ENCODE data around the gene ARRB1.

- no peak for TF ChIP-seq FOXC1 (CRISPR knock-in tag; IDR thresholded peaks at IDR 0.05; ENCODE audit: borderline replicate concordance)
- TF ChIP-seq THRA (CRISPR knock-in tag; IDR thresholded peaks at IDR 0.05; ENCODE audit: borderline replicate concordance) = no peak
- TF ChIP-seq EHMT2 (IDR thresholded peaks at IDR 0.05; ENCODE audit: borderline replicate concordance, low read depth, low read length) = no peak
- TF ChIP-seq MYC (CRISPR knock-in tag; IDR thresholded peaks at IDR 0.05; ENCODE audit: borderline replicate concordance) = no peak
- no peak for TF ChIP-seq BORCS8-MEF2B (CRISPR knock-in tag; IDR thresholded peaks at IDR 0.05)
- TF ChIP-seq EZH2 (conservative IDR thresholded peaks at IDR 0.05; ENCODE audit: low read depth, low read length) = no peak
- TF ChIP-seq SMARCE1 (IDR thresholded peaks at IDR 0.05; ENCODE audit: borderline replicate concordance) = no peak
- no peak for TF ChIP-seq KMT2B (CRISPR knock-in tag; IDR thresholded peaks at IDR 0.05)
- TF ChIP-seq ARNT (IDR thresholded peaks at IDR 0.05) = no peak
These were observed 29.4 kb upstream of the ARRB1 start for GRCh38 chr11:75380716-75381420.
